ENCODE results near the gene AP2M1. TPM values are rescaled to one million over a fixed set of nuclear protein-coding genes. Genes with fewer than 3 reads are reported as not detected.
"Not testable (repeated sequence)": the region's sequence is repeated elsewhere in the genome, so short reads cannot be mapped to it uniquely, and the experiment has no call there.

AP2M1 gene
- total and polyA plus RNA-seq, 2 of the 8 experiments (the other 6 are each of a cell fraction or from before 2014, with no cell fraction given) = 403 to 454 TPM

DNA sequence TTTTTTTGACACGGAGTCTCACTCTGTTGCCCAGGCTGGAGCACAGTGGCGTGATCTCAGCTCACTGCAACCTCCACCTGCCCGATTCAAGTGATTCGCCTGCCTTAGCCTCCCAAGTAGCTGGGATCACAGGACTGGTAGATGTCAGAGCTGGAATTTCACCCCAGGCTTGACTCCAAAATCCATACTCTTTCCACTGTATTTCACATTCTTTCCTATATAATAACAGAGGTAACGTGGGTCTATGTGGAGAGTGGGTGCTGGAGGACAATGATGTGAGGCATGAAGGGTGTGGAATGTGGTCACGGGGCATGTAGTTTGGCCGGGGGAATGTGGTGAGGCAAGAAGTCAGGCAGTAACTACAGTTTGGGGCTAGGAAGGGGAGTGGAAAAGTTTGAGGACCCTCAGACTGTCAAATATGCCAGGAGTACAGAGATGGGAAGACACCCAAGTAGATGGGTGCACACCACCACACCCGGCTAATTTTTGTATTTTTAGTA is 12.0 kb upstream of the AP2M1 start:
- not testable (repeated sequence) for H2BK20ac ChIP-seq (ENCODE audit: low read length); H3K14ac ChIP-seq (ENCODE audit: insufficient read length); H3K27ac ChIP-seq (ENCODE audit: low read depth, low read length); H3K9me3 ChIP-seq (ENCODE audit: insufficient read depth in 2 of 2, low read depth in 1 of 2, low read length in 1 of 2); H4K8ac ChIP-seq (ENCODE audit: extremely low read depth, insufficient read depth, low read length); H3K23me2 ChIP-seq (ENCODE audit: low read depth, low read length); H3K4ac ChIP-seq (replicated peaks; ENCODE audit: insufficient read length, low read depth, low read length); FAIRE-seq; H2AFZ ChIP-seq (ENCODE audit: low read length); H2AK5ac ChIP-seq (ENCODE audit: low read depth, low read length); H3K23ac ChIP-seq (ENCODE audit: insufficient read length); H4K91ac ChIP-seq (replicated peaks; ENCODE audit: insufficient read length, low read length); H4K20me1 ChIP-seq (replicated peaks in 1 of 2; ENCODE audit: control insufficient read depth in 1 of 2, insufficient read depth in 2 of 2, low read length in 2 of 2); H3K27me3 ChIP-seq (replicated peaks in 1 of 4; ENCODE audit: control insufficient read depth in 3 of 4, extremely low read depth in 1 of 4, insufficient read depth in 3 of 4, low read length in 3 of 4); DNase-seq (ENCODE audit: low read depth in 1 of 2, low spot score in 2 of 2); H3K4me2 ChIP-seq (ENCODE audit: insufficient read depth in 1 of 2, low read depth in 2 of 2, low read length in 2 of 2); H3K18ac ChIP-seq (ENCODE audit: extremely low read depth, low read length); H2BK5ac ChIP-seq (ENCODE audit: low read depth, low read length); H4K5ac ChIP-seq (ENCODE audit: insufficient read length, low read depth, low read length); H3K4me1 ChIP-seq (replicated peaks in 1 of 4; ENCODE audit: control insufficient read depth in 3 of 4, insufficient read depth in 4 of 4, low read length in 3 of 4); H3K9ac ChIP-seq (replicated peaks in 1 of 4; ENCODE audit: extremely low read depth in 1 of 4, low read depth in 3 of 4, low read length in 3 of 4); H3K56ac ChIP-seq (replicated peaks; ENCODE audit: insufficient read length, low read depth, low read length); H2BK15ac ChIP-seq (ENCODE audit: low read length); H2BK12ac ChIP-seq (ENCODE audit: low read depth, low read length); H3K4me3 ChIP-seq (ENCODE audit: extremely low read depth in 1 of 4, insufficient read depth in 2 of 4, low read depth in 3 of 4, low read length in 4 of 4); H2BK120ac ChIP-seq (replicated peaks; ENCODE audit: low read depth, low read length)
- Histone ChIP-seq H3K36me3 (ENCODE audit: control insufficient read depth in 2 of 4, insufficient read depth in 4 of 4, low read length in 3 of 4) (peaks cover 7 to 33% (median 22%) of the 10 kb centered on the region in 4 experiments), H3K79me1 (ENCODE audit: low read depth, low read length) (peaks cover 12% of the 10 kb centered on the region), H3K79me2 (ENCODE audit: control insufficient read depth in 1 of 2, insufficient read depth in 2 of 2, low read length in 2 of 2) (peaks cover 12 to 31% of the 10 kb centered on the region in 2 experiments)
- ChIA-PET CTCF (ENCODE audit: partially characterized antibody) (interaction anchor here (1.6 kb wide), 1 partner anchor 64 kb away, joined by 3 read pairs; no protein-coding TSS in a partner anchor), POLR2A (ENCODE audit: partially characterized antibody) (interaction anchor here (0.6 to 2.1 kb wide), 2 partner anchors 10 to 278 kb away, joined by 3 to 7 read pairs; partner anchors contain the start of gene PARL)
- 80% methylated on average over 5 of the region's 8 CpGs; no CpG with 5 or more reads in 1 of the 2 experiments for WGBS, 2 experiments (ENCODE audit: extremely low coverage in 1 of 2, insufficient coverage in 1 of 2, insufficient read length in 1 of 2, insufficient replicate concordance in 2 of 2, low coverage in 1 of 2, low lambda C conversion rate in 2 of 2, missing lambda C conversion rate in 1 of 2)
